Loucy (cell line): ENCODE measurements around the gene ABCC3.

Experiments used
- H2AFZ ChIP-seq: fragments of 200-600 bp; sonication (generic); 2 replicates; pipeline ENCODE4 v1.6.0; 2016; ENCODE audit warnings: antibody characterized with exemption, mild to moderate bottlenecking, low read length, moderate library complexity
- H3F3A ChIP-seq: fragments of 200-600 bp; 2 replicates; pipeline ENCODE4 v1.6.0; 2016; ENCODE audit warnings: antibody characterized with exemption, low read depth, mild to moderate bottlenecking
- H3K27me3 ChIP-seq: fragments of 200-600 bp; sonication (generic); 2 replicates; pipeline ENCODE4 v1.6.1; 2014; ENCODE audit warnings: low read length, mild to moderate bottlenecking; ENCODE audit not compliant: insufficient read depth, poor library complexity, severe bottlenecking
- H3K36me3 ChIP-seq: fragments of 200-600 bp; sonication (generic); 2 replicates; pipeline ENCODE4 v1.6.1; 2016; ENCODE audit warnings: low read length; ENCODE audit not compliant: insufficient read depth
- H3K4me1 ChIP-seq: fragments of 200-600 bp; sonication (generic); 2 replicates; pipeline ENCODE4 v1.5.1; 2014; ENCODE audit warnings: low read length, mild to moderate bottlenecking; ENCODE audit not compliant: insufficient read depth, poor library complexity, severe bottlenecking
- H3K4me2 ChIP-seq: fragments of 200-600 bp; sonication (generic); 2 replicates; pipeline ENCODE4 v1.6.0; 2014; ENCODE audit warnings: antibody characterized with exemption, low read length, low read depth, mild to moderate bottlenecking; ENCODE audit not compliant: poor library complexity, severe bottlenecking
- H3K4me3 ChIP-seq: fragments of 200-600 bp; sonication (generic); 2 replicates; pipeline ENCODE4 v1.5.1; 2014; ENCODE audit warnings: low read length, mild to moderate bottlenecking, mixed read lengths; ENCODE audit not compliant: poor library complexity, severe bottlenecking
- H3K79me2 ChIP-seq: fragments of 200-600 bp; sonication (generic); 2 replicates; pipeline ENCODE4 v1.6.1; 2014; ENCODE audit warnings: low read length; ENCODE audit not compliant: insufficient read depth
- H3K9ac ChIP-seq: fragments of 200-600 bp; sonication (generic); 2 replicates; pipeline ENCODE4 v1.6.0; 2014; ENCODE audit warnings: mild to moderate bottlenecking, low read depth, low read length, moderate library complexity; ENCODE audit not compliant: poor library complexity, severe bottlenecking
- H3K9me2 ChIP-seq: fragments of 200-600 bp; sonication (generic); replicated peaks from 2 replicates; pipeline ENCODE4 v1.6.1; 2016; ENCODE audit warnings: low read depth, low read length, mixed read lengths
- H3K9me3 ChIP-seq: fragments of 200-600 bp; sonication (generic); 2 replicates; pipeline ENCODE4 v1.6.1; 2014; ENCODE audit warnings: mild to moderate bottlenecking, antibody characterized with exemption, low read length, low read depth; ENCODE audit not compliant: insufficient read depth
- H4K20me1 ChIP-seq: fragments of 200-600 bp; sonication (generic); 2 replicates; pipeline ENCODE4 v1.6.0; 2014; ENCODE audit warnings: antibody characterized with exemption, low read length, mild to moderate bottlenecking; ENCODE audit not compliant: insufficient read depth, poor library complexity, severe bottlenecking
- EZH2phosphoT487 ChIP-seq: fragments of 200-600 bp; IDR thresholded peaks from 2 replicates; pipeline ENCODE4 v1.6.1; 2018; ENCODE audit warnings: antibody characterized with exemption, mild to moderate bottlenecking, moderate library complexity, borderline replicate concordance
- TF ChIP-seq, protein P1 (sequence below): fragments of 200-600 bp; sonication (generic); conservative IDR thresholded peaks from 2 replicates; pipeline ENCODE4 v1.5.1; 2014; ENCODE audit warnings: mild to moderate bottlenecking, antibody characterized with exemption, low read length

Gene ABCC3

DNA sequence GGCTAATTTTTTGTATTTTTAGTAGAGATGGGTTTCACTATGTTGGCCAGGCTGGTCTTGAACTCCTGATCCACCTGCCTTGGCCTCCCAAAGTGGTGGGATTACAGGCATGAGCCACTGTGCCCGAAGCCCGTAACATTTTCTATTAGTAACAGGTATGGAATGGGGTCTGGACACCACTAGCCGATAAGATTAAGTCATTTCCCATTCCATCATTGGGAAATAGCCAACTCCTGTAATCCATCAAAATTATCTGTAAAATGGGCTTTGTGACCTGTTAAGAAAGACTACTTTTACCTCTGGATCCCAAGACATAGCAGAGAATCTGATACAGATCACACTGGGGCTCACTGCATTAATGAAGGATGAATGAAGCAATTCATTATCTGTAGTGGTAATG is 80.8 kb downstream of the ABCC3 start:
- H2AFZ ChIP-seq = no peak overlapping the region
- H3K27me3 ChIP-seq = no peaks in the 10 kb centered on the region
- no peaks in the 10 kb centered on the region for H3K9me3 ChIP-seq
- no peak overlapping the region for H3K4me2 ChIP-seq
- no peaks in the 10 kb centered on the region for H3K9me2 ChIP-seq
- no peaks in the 10 kb centered on the region for H3F3A ChIP-seq
- H3K36me3 ChIP-seq = no peaks in the 10 kb centered on the region
- no peak overlapping the region for H3K4me3 ChIP-seq
- no peaks in the 10 kb centered on the region for H3K4me1 ChIP-seq
- H3K9ac ChIP-seq = no peak overlapping the region
- H4K20me1 ChIP-seq = peaks cover 9% of the 10 kb centered on the region
- peaks cover 11% of the 10 kb centered on the region for H3K79me2 ChIP-seq
- TF ChIP-seq EZH2phosphoT487 = no peak
- TF ChIP-seq, protein P1, sequence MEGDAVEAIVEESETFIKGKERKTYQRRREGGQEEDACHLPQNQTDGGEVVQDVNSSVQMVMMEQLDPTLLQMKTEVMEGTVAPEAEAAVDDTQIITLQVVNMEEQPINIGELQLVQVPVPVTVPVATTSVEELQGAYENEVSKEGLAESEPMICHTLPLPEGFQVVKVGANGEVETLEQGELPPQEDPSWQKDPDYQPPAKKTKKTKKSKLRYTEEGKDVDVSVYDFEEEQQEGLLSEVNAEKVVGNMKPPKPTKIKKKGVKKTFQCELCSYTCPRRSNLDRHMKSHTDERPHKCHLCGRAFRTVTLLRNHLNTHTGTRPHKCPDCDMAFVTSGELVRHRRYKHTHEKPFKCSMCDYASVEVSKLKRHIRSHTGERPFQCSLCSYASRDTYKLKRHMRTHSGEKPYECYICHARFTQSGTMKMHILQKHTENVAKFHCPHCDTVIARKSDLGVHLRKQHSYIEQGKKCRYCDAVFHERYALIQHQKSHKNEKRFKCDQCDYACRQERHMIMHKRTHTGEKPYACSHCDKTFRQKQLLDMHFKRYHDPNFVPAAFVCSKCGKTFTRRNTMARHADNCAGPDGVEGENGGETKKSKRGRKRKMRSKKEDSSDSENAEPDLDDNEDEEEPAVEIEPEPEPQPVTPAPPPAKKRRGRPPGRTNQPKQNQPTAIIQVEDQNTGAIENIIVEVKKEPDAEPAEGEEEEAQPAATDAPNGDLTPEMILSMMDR = no peak

- Histone ChIP-seq H3K79me2 (peaks cover 50% of the 10 kb centered on the region), H3K4me1 (peaks cover 29% of the 10 kb centered on the region), H3K27me3 (no peaks in the 10 kb centered on the region), H3K9me3 (no peaks in the 10 kb centered on the region), H3K36me3 (no peaks in the 10 kb centered on the region), H2AFZ (peak within 1 kb of the TSS; percentile 81), H3K9ac (peak within 1 kb of the TSS; percentile 93), H3K4me2 (peak within 1 kb of the TSS; percentile 97), H3F3A (no peaks in the 10 kb centered on the region), H3K4me3 (peak within 1 kb of the TSS; percentile 75), H4K20me1 (peaks cover 48% of the 10 kb centered on the region), H3K9me2 (no peaks in the 10 kb centered on the region)
- TF ChIP-seq, protein P1 = no peak
- no peak for TF ChIP-seq EZH2phosphoT487
These were observed 84.7 kb downstream of the ABCC3 start, which contains the start of gene LUC7L3 for GRCh38 chr17:50719144-50719923. LUC7L3 (plus strand) TSS chr17:50719603; CDS start chr17:50719733, 130 bp downstream.

DNA sequence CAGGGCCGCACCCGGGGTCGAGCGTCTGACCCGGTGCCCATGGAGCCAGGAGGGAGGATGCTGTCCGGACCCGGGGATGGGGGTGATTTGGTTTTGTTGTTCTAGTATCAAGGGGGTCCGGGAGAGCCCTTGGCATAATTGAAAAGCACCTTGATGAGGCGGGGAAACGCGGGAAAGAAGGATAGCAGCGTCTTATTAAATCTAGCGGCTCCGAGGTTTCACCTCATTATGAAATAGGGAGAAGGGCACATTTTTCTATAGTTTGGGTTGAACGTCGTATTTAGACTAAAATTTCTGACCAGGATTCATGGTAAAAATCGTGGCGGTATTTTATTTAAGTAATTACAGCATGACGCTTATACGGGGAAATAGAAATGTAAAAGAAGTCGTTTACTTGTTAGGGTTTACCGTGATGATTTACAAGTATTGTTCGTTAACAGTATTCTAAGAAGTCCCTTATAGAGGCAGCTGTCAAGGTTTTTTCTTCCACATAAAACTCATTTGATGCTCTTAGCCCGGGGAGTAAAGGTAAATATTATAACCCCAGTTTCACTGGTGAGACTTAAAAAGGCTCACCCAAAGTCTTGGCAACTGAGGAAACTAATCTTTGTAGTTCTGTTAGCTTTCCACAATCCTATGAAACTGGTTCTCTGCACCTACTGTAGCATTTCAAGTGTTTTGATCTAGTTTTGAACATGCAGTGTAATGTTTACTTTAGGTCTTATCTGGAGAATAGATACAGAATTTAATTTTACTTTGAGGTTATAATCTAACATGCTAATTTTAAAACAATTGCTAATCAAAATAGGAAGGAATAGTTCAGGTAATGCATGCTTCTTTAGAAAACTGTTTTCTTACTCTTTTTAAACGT is 85.5 kb downstream of the ABCC3 start:
- Histone ChIP-seq H3K9ac (peak overlapping the region; percentile 93), H2AFZ (peak overlapping the region; percentile 81; the same call in 1 of the 2 replicates), H3K4me2 (peak overlapping the region; percentile 97), H3K9me2 (no peaks in the 10 kb centered on the region), H4K20me1 (peaks cover 56% of the 10 kb centered on the region), H3K4me1 (peaks cover 34% of the 10 kb centered on the region), H3K4me3 (peak overlapping the region; percentile 75), H3K9me3 (no peaks in the 10 kb centered on the region), H3F3A (no peaks in the 10 kb centered on the region), H3K27me3 (no peaks in the 10 kb centered on the region), H3K79me2 (peaks cover 58% of the 10 kb centered on the region), H3K36me3 (no peaks in the 10 kb centered on the region)
- TF ChIP-seq, protein P1 = no peak
- TF ChIP-seq EZH2phosphoT487 = no peak
